Activated CD4-positive, alpha-beta memory T cell treated with anti-CD3 and anti-CD28 coated beads, Interleukin-2, amount 10 ng/mL, durations not matched to agents 7 days and 5 days (primary cell): ENCODE results near the gene DYDC2. TPM values are rescaled to one million over a fixed set of nuclear protein-coding genes. Genes with fewer than 3 reads are reported as not detected.

Experiments
- CTCF ChIA-PET: fragments of 350-600 bp; sonication (Branson Sonifier 250); formaldehyde crosslinking; loops from one replicate; lab custom pipeline; 2021; ENCODE audit warnings: antibody characterized with exemption, inconsistent platforms; lab: Charles Lee
- POLR2A ChIA-PET: fragments of 350-600 bp; sonication (Branson Sonifier 250); formaldehyde crosslinking; loops from one replicate; lab custom pipeline; 2021; ENCODE audit warnings: antibody characterized with exemption; lab: Charles Lee
- DNase-seq: peaks from one replicate; pipeline ENCODE4 v3.0.0-alpha.2; 2020
- H3K27ac Mint-ChIP-seq: one replicate; pipeline ENCODE4 v1.8.0; 2021; ENCODE audit warnings: mild to moderate bottlenecking, mixed read lengths
- H3K27me3 Mint-ChIP-seq: one replicate; pipeline ENCODE4 v1.8.0; 2021; ENCODE audit warnings: mixed read lengths
- H3K36me3 Mint-ChIP-seq: one replicate; pipeline ENCODE4 v1.8.0; 2021; ENCODE audit warnings: low read depth, mixed read lengths
- H3K4me1 Mint-ChIP-seq: one replicate; pipeline ENCODE4 v1.8.0; 2021; ENCODE audit warnings: mixed read lengths
- H3K4me3 Mint-ChIP-seq: one replicate; pipeline ENCODE4 v1.8.0; 2021; ENCODE audit warnings: mild to moderate bottlenecking, mixed read lengths
- H3K9me3 Mint-ChIP-seq: one replicate; pipeline ENCODE4 v1.8.0; 2021; ENCODE audit warnings: mixed read lengths
- total RNA-seq, 2 experiments: library from RNA; stranded (reverse); gene quantifications; one replicate each; pipeline ENCODE4 v1.2.3, GENCODE V29; 2021

Gene DYDC2, protein sequence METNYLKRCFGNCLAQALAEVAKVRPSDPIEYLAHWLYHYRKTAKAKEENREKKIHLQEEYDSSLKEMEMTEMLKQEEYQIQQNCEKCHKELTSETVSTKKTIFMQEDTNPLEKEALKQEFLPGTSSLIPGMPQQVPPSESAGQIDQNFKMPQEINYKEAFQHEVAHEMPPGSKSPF
- not detected for total RNA-seq

- no peaks in the 10 kb centered on the region for H3K9me3 Mint-ChIP-seq
- ChIA-PET POLR2A (no interaction called here), CTCF (interaction anchor here (1.1 kb wide), 1 partner anchor 22 kb away, joined by 3 read pairs; no protein-coding TSS in a partner anchor)
- peaks cover 5% of the 10 kb centered on the region for H3K4me1 Mint-ChIP-seq
- peak; percentile 39 for DNase-seq
- no peaks in the 10 kb centered on the region for H3K36me3 Mint-ChIP-seq
- peak within 1 kb of the TSS; percentile 37 for H3K4me3 Mint-ChIP-seq
- H3K27me3 Mint-ChIP-seq: peaks cover 47% of the 10 kb centered on the region
- no peak within 1 kb of the TSS for H3K27ac Mint-ChIP-seq
Observed at GRCh38 chr10:80356563-80356988, at the start of gene DYDC2, which contains the start of gene DYDC1. Gene DYDC2, plus strand, starts transcription at chr10:80356781. Its CDS starts 5,663 bp downstream, at chr10:80362444. Gene DYDC1, minus strand, starts transcription at chr10:80356755. Its CDS starts 4,154 bp downstream, at chr10:80352601.

DNA sequence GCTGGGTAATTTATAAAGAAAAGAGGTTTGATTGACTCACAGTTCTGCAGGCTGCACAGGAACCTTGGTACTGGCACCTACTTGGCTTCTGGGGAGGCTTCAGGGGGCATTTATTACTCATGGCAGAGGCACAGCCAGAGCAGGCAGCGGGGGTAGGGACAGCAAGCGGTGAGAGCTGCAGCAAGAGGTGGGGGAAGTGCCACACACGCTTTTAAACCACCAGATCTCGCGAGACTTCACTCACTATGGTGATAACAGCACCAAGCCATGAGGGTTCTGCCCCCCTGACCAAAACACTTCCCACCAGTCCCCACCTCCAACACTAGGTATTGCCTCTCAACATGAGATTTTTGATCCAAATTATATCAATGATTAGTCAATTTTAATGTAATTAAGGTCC is 43.1 kb upstream of the DYDC2 start:
- ChIA-PET POLR2A (no interaction called here), CTCF (no interaction called here)
- H3K9me3 Mint-ChIP-seq: no peaks in the 10 kb centered on the region
- no peak overlapping the region for H3K4me3 Mint-ChIP-seq
- no peaks in the 10 kb centered on the region for H3K36me3 Mint-ChIP-seq
- DNase-seq: no peak
- no peaks in the 10 kb centered on the region for H3K4me1 Mint-ChIP-seq
- H3K27me3 Mint-ChIP-seq: peaks cover 3% of the 10 kb centered on the region
- H3K27ac Mint-ChIP-seq: no peak overlapping the region

DNA sequence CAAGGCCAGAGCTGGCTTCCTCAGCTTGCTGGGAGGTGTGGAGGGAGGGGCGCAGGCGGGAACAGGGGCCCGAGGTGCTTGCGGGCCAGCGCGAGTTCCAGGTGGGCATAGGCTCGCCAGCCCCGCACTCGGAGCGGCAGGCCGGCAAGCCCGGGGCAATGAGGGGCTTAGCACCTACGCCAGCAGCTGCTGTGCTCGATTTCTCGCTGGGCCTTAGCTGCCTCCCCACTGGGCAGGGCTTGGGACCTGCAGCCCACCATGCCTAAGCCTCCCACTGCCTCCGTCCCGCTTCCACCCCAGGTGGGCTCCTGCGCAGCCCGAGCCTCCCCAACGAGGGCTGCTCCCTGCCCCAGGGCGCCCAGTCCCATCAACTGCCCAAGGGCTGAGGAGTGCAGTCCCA is 41.2 kb upstream of the DYDC2 start:
- H3K27me3 Mint-ChIP-seq: peaks cover 5% of the 10 kb centered on the region
- POLR2A ChIA-PET: no interaction called here
- H3K36me3 Mint-ChIP-seq: no peaks in the 10 kb centered on the region
- no peaks in the 10 kb centered on the region for H3K4me1 Mint-ChIP-seq
- no peak for DNase-seq
- CTCF ChIA-PET: no interaction called here
- no peak overlapping the region for H3K27ac Mint-ChIP-seq
- H3K4me3 Mint-ChIP-seq: no peak overlapping the region
- H3K9me3 Mint-ChIP-seq: no peaks in the 10 kb centered on the region

- H3K36me3 Mint-ChIP-seq: no peaks in the 10 kb centered on the region
- POLR2A ChIA-PET: no interaction called here
Observed at GRCh38 chr10:80318742-80319141, 37.8 kb upstream of the DYDC2 start.

GRCh38 chr10:80319318-80319717 is 37.3 kb upstream of the DYDC2 start:
- ChIA-PET POLR2A (no interaction called here), CTCF (no interaction called here)
- Mint-ChIP-seq H3K27me3 (peaks cover 5% of the 10 kb centered on the region), H3K27ac (no peak overlapping the region), H3K9me3 (no peaks in the 10 kb centered on the region), H3K4me1 (no peaks in the 10 kb centered on the region), H3K4me3 (no peak overlapping the region), H3K36me3 (no peaks in the 10 kb centered on the region)
- no peak for DNase-seq

More at GRCh38 chr10:80318742-80319141, 37.8 kb upstream of the DYDC2 start:
- no peak for DNase-seq
- Mint-ChIP-seq H3K27me3 (peaks cover 5% of the 10 kb centered on the region), H3K4me3 (no peak overlapping the region), H3K4me1 (no peaks in the 10 kb centered on the region), H3K9me3 (no peaks in the 10 kb centered on the region), H3K27ac (no peak overlapping the region)
- CTCF ChIA-PET: no interaction called here

DNA sequence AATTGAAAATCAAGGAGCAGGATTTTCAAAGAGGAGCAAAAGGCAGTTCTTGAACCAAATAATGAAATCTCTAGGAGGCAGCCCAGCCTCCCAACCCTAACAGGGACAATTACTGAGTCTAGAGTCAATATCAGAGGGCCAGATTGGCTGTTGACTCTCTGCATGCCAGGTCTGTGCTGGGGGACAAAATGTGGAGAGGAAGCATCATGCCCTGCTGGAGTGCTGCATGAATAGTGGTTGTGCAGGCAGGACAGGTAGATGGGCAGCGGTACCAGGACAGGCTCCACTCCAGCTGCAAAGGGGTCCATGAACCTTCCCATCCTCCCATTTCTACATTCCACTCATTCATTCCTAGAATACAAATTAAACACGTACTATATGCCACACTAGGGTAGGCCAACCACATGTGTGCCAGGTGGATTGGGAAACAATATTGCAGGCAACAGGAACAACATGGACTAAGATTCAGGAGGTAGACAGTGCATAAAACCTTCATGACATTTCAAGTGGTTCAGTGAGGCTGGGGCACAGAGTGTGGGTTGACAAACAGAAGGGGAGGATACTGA is 36.8 kb upstream of the DYDC2 start:
- H3K36me3 Mint-ChIP-seq: no peaks in the 10 kb centered on the region
- H3K27ac Mint-ChIP-seq: no peak overlapping the region
- CTCF ChIA-PET: no interaction called here
- H3K9me3 Mint-ChIP-seq: no peaks in the 10 kb centered on the region
- no peaks in the 10 kb centered on the region for H3K4me1 Mint-ChIP-seq
- H3K4me3 Mint-ChIP-seq: no peak overlapping the region
- POLR2A ChIA-PET: no interaction called here
- DNase-seq: no peak
- peaks cover 7% of the 10 kb centered on the region for H3K27me3 Mint-ChIP-seq

- POLR2A ChIA-PET: no interaction called here
- CTCF ChIA-PET: no interaction called here
Observed at GRCh38 chr10:80320377-80320776, 36.2 kb upstream of the DYDC2 start.

GRCh38 chr10:80321183-80321582 is 35.4 kb upstream of the DYDC2 start:
- Mint-ChIP-seq H3K4me1 (no peaks in the 10 kb centered on the region), H3K36me3 (no peaks in the 10 kb centered on the region), H3K4me3 (no peak overlapping the region), H3K9me3 (no peaks in the 10 kb centered on the region), H3K27ac (no peak overlapping the region), H3K27me3 (peaks cover 10% of the 10 kb centered on the region)
- no peak for DNase-seq
- ChIA-PET CTCF (no interaction called here), POLR2A (no interaction called here)

More at GRCh38 chr10:80320377-80320776, 36.2 kb upstream of the DYDC2 start:
- no peak overlapping the region for H3K27ac Mint-ChIP-seq
- peaks cover 10% of the 10 kb centered on the region for H3K27me3 Mint-ChIP-seq
- no peak for DNase-seq
- H3K9me3 Mint-ChIP-seq: no peaks in the 10 kb centered on the region
- H3K36me3 Mint-ChIP-seq: no peaks in the 10 kb centered on the region
- no peak overlapping the region for H3K4me3 Mint-ChIP-seq
- no peaks in the 10 kb centered on the region for H3K4me1 Mint-ChIP-seq

DNA sequence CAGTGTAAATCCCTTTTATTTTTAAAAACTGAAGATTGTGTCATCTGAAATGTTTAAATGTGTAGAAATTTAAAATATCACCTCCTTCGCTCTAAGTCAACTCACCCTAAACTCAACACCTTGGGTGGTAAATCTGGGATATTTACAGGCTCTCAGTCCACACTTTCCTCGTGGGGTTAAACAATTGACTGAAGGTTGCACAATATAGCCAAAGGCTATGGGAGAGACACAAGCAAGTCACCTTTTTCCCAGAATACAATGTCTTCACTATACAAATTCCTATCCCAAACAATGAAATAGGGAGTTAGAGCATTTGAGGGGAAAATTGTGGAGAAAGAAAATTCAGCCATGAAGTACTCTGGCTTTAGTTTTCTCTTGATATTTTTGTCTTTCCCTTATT is 34.4 kb upstream of the DYDC2 start:
- POLR2A ChIA-PET: no interaction called here
- H3K4me1 Mint-ChIP-seq: no peaks in the 10 kb centered on the region
- no peaks in the 10 kb centered on the region for H3K9me3 Mint-ChIP-seq
- no peak for DNase-seq
- CTCF ChIA-PET: interaction anchor here (0.6 kb wide), 1 partner anchor 58 kb away, joined by 3 read pairs; no protein-coding TSS in a partner anchor
- no peak overlapping the region for H3K4me3 Mint-ChIP-seq
- H3K27ac Mint-ChIP-seq: no peak overlapping the region
- peaks cover 13% of the 10 kb centered on the region for H3K27me3 Mint-ChIP-seq
- H3K36me3 Mint-ChIP-seq: no peaks in the 10 kb centered on the region

DNA sequence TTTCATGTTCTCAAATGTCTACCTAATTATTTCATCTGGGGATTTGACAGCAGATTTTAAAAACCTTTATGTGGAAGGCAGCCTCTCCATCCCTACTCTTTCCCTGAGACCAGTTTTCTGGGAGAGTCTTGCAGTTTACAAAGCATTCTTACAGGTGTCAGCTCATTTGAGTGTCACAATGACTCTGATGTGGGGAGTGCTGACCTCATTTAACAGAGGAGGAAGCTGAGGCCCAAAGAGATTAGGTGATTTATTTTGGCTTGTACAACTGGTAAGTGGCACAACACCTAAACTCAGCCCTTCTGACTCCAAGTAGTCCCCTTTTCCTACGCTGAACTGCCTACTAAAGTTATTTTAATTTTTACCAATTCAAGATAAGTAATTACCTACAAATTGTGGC is 33.9 kb upstream of the DYDC2 start:
- DNase-seq: no peak
- Mint-ChIP-seq H3K4me3 (no peak overlapping the region), H3K27ac (no peak overlapping the region), H3K9me3 (no peaks in the 10 kb centered on the region), H3K4me1 (no peaks in the 10 kb centered on the region), H3K27me3 (peaks cover 10% of the 10 kb centered on the region), H3K36me3 (no peaks in the 10 kb centered on the region)
- POLR2A ChIA-PET: no interaction called here
- CTCF ChIA-PET: no interaction called here

GRCh38 chr10:80323311-80323710 is 33.3 kb upstream of the DYDC2 start:
- ChIA-PET CTCF (interaction anchor here (1.7 kb wide), 1 partner anchor 55 kb away, joined by 5 read pairs; no protein-coding TSS in a partner anchor), POLR2A (no interaction called here)
- no peaks in the 10 kb centered on the region for H3K9me3 Mint-ChIP-seq
- no peaks in the 10 kb centered on the region for H3K36me3 Mint-ChIP-seq
- peaks cover 10% of the 10 kb centered on the region for H3K27me3 Mint-ChIP-seq
- DNase-seq: no peak
- H3K27ac Mint-ChIP-seq: no peak overlapping the region
- H3K4me3 Mint-ChIP-seq: no peak overlapping the region
- no peaks in the 10 kb centered on the region for H3K4me1 Mint-ChIP-seq

GRCh38 chr10:80324086-80324485 is 32.5 kb upstream of the DYDC2 start:
- ChIA-PET CTCF (interaction anchor here (1.7 kb wide), 1 partner anchor 54 kb away, joined by 5 read pairs; no protein-coding TSS in a partner anchor), POLR2A (no interaction called here)
- Mint-ChIP-seq H3K36me3 (no peaks in the 10 kb centered on the region), H3K9me3 (no peaks in the 10 kb centered on the region), H3K4me3 (no peak overlapping the region), H3K27me3 (peaks cover 10% of the 10 kb centered on the region), H3K27ac (no peak overlapping the region), H3K4me1 (no peaks in the 10 kb centered on the region)
- DNase-seq: no peak

GRCh38 chr10:80324891-80325364 is 31.7 kb upstream of the DYDC2 start:
- ChIA-PET CTCF (interaction anchor here (0.6 to 1.7 kb wide), 2 partner anchors 53 to 495 kb away, joined by 3 to 5 read pairs; no protein-coding TSS in a partner anchor), POLR2A (no interaction called here)
- no peak for DNase-seq
- Mint-ChIP-seq H3K27ac (no peak overlapping the region), H3K4me3 (no peak overlapping the region), H3K9me3 (no peaks in the 10 kb centered on the region), H3K27me3 (peaks cover 10% of the 10 kb centered on the region), H3K36me3 (no peaks in the 10 kb centered on the region), H3K4me1 (no peaks in the 10 kb centered on the region)
